ENCODE data around the gene CCSER1. TPM values are rescaled to one million over a fixed set of nuclear protein-coding genes. Genes with fewer than 3 reads are reported as not detected.

Gene CCSER1
- total and polyA plus RNA-seq, 2 of the 8 experiments (the other 6 are each of a cell fraction or from before 2014, with no cell fraction given), result 0.26 to 0.84 TPM

- H4K91ac ChIP-seq (replicated peaks; ENCODE audit: insufficient read length, low read length), result no peak overlapping the region
- no peak overlapping the region for H2AK5ac ChIP-seq (ENCODE audit: low read depth, low read length)
- no peak for TF ChIP-seq POLR2AphosphoS5 (IDR thresholded peaks at IDR 0.05; ENCODE audit: low read depth, low read length)
- no peak overlapping the region for H3K23ac ChIP-seq (ENCODE audit: insufficient read length)
- FAIRE-seq, result no peak
- no peak overlapping the region for H3K14ac ChIP-seq (ENCODE audit: insufficient read length)
- no peak overlapping the region for H2BK120ac ChIP-seq (replicated peaks; ENCODE audit: low read depth, low read length)
- H2BK5ac ChIP-seq (ENCODE audit: low read depth, low read length), result no peak overlapping the region
- no peaks in the 10 kb centered on the region for H3K27me3 ChIP-seq (replicated peaks in 1 of 4; ENCODE audit: control insufficient read depth in 3 of 4, extremely low read depth in 1 of 4, insufficient read depth in 3 of 4, low read length in 3 of 4)
- 0 out of 7 replicates have a peak overlapping the region, but pooled peaks of 1 of the 4 experiments have one; percentile 9 for H3K9ac ChIP-seq (replicated peaks in 1 of 4; ENCODE audit: extremely low read depth in 1 of 4, low read depth in 3 of 4, low read length in 3 of 4)
- no peak overlapping the region for H3K27ac ChIP-seq (ENCODE audit: low read depth, low read length)
- H4K20me1 ChIP-seq (replicated peaks in 1 of 2; ENCODE audit: control insufficient read depth in 1 of 2, insufficient read depth in 2 of 2, low read length in 2 of 2), result no peaks in the 10 kb centered on the region
- no peaks in the 10 kb centered on the region for H3K9me3 ChIP-seq (ENCODE audit: insufficient read depth in 2 of 2, low read depth in 1 of 2, low read length in 1 of 2)
- H2AFZ ChIP-seq (ENCODE audit: low read length), result no peak overlapping the region
- no peak overlapping the region for H4K8ac ChIP-seq (ENCODE audit: extremely low read depth, insufficient read depth, low read length)
- POLR2A ChIA-PET (ENCODE audit: partially characterized antibody), result no interaction called here
- H3K4ac ChIP-seq (replicated peaks; ENCODE audit: insufficient read length, low read depth, low read length), result no peak overlapping the region
- CTCF ChIA-PET (ENCODE audit: partially characterized antibody), result interaction anchor here (1.2 kb wide), 1 partner anchor 11 kb away, joined by 3 read pairs; no protein-coding TSS in a partner anchor
- H2BK12ac ChIP-seq (ENCODE audit: low read depth, low read length), result no peak overlapping the region
- no peak overlapping the region for H4K5ac ChIP-seq (ENCODE audit: insufficient read length, low read depth, low read length)
- no peaks in the 10 kb centered on the region for H3K23me2 ChIP-seq (ENCODE audit: low read depth, low read length)
- DNase-seq (ENCODE audit: low read depth in 1 of 2, low spot score in 2 of 2), result no peak
- H3K4me2 ChIP-seq (ENCODE audit: insufficient read depth in 1 of 2, low read depth in 2 of 2, low read length in 2 of 2), result no peak overlapping the region
- H3K18ac ChIP-seq (ENCODE audit: extremely low read depth, low read length), result no peak overlapping the region
- H3K4me3 ChIP-seq (ENCODE audit: extremely low read depth in 1 of 4, insufficient read depth in 2 of 4, low read depth in 3 of 4, low read length in 4 of 4), result no peak overlapping the region
- no peaks in the 10 kb centered on the region for H3K79me1 ChIP-seq (ENCODE audit: low read depth, low read length)
- H3K56ac ChIP-seq (replicated peaks; ENCODE audit: insufficient read length, low read depth, low read length), result no peak overlapping the region
- no peak overlapping the region for H2BK20ac ChIP-seq (ENCODE audit: low read length)
- WGBS, 2 experiments (ENCODE audit: extremely low coverage in 1 of 2, insufficient coverage in 1 of 2, insufficient read length in 1 of 2, insufficient replicate concordance in 2 of 2, low coverage in 1 of 2, low lambda C conversion rate in 2 of 2, missing lambda C conversion rate in 1 of 2), result 65% methylated on average over 1 of the region's 1 CpG; no CpG with 5 or more reads in 1 of the 2 experiments
- peaks cover 0 to 5% (median 0%) of the 10 kb centered on the region in 4 experiments; a peak in 1 of 7 replicates for H3K4me1 ChIP-seq (replicated peaks in 1 of 4; ENCODE audit: control insufficient read depth in 3 of 4, insufficient read depth in 4 of 4, low read length in 3 of 4)
- H3K36me3 ChIP-seq (ENCODE audit: control insufficient read depth in 2 of 4, insufficient read depth in 4 of 4, low read length in 3 of 4), result no peaks in the 10 kb centered on the region
- no peak overlapping the region for H2BK15ac ChIP-seq (ENCODE audit: low read length)
- no peaks in the 10 kb centered on the region for H3K79me2 ChIP-seq (ENCODE audit: control insufficient read depth in 1 of 2, insufficient read depth in 2 of 2, low read length in 2 of 2)
These were observed 1000.6 kb downstream of the CCSER1 start for GRCh38 chr4:91127831-91128230.
